Thoracic aorta (tissue), 2 donors: Measurements from ENCODE around the gene STAU1. TPM values are rescaled to one million over a fixed set of nuclear protein-coding genes. Genes with fewer than 3 reads are reported as not detected.
"Not testable (repeated sequence)": the region's sequence is repeated elsewhere in the genome, so short reads cannot be mapped to it uniquely, and the experiment has no call there.

Experiments
- ATAC-seq: fragments of 150-250 bp; one replicate; pipeline ENCODE4 v1.8.0; 2017; ENCODE audit warnings: low read depth; ENCODE audit not compliant: insufficient number of reproducible peaks, low FRiP score
- DNase-seq: peaks from one replicate; pipeline ENCODE4 v3.0.0-alpha.2; 2020; ENCODE audit warnings: low spot score
- H3K27ac ChIP-seq, 2 donors: fragments of 200-600 bp; sonication (generic); 1 replicate in 1 of 2; 2 replicates in 1 of 2; pipeline ENCODE4 v1.5.1; 2016; ENCODE audit warnings: mild to moderate bottlenecking in 2 of 2, moderate library complexity in 2 of 2
- H3K27me3 ChIP-seq: fragments of 200-600 bp; sonication (generic); replicated peaks from 2 replicates; pipeline ENCODE4 v1.6.0; 2016; ENCODE audit warnings: mild to moderate bottlenecking; ENCODE audit not compliant: insufficient read depth
- H3K36me3 ChIP-seq: fragments of 200-600 bp; sonication (generic); one replicate; pipeline ENCODE4 v1.5.1; 2016
- H3K4me1 ChIP-seq, 2 donors: fragments of 200-600 bp; sonication (generic); 1 replicate in 1 of 2; 2 replicates in 1 of 2; pipeline versions ENCODE4 v1.5.1 to v1.6.0; 2016; ENCODE audit warnings: low read depth in 2 of 2, mild to moderate bottlenecking in 1 of 2; ENCODE audit not compliant: control insufficient read depth in 1 of 2
- H3K4me3 ChIP-seq: fragments of 200-600 bp; sonication (generic); 2 replicates; pipeline ENCODE4 v1.5.1; 2016; ENCODE audit warnings: mild to moderate bottlenecking
- H3K9me3 ChIP-seq: fragments of 200-600 bp; sonication (generic); 2 replicates; pipeline ENCODE4 v1.5.1; 2016
- total RNA-seq, 2 donors: library from RNA; depleted of rRNA; stranded (reverse); fragments of >200 nt; gene quantifications; one replicate each; pipeline versions ENCODE4 v1.1.0 to v1.2.3, GENCODE V29; 2016
- TF ChIP-seq, protein P1 (sequence below): fragments of 200-600 bp; sonication (generic); IDR thresholded peaks from one replicate; pipeline ENCODE4 v1.5.1; 2019; ENCODE audit warnings: antibody characterized with exemption

STAU1 gene
- total RNA-seq, 2 donors from 2014 or later: 54.0 to 94.2 TPM

DNA sequence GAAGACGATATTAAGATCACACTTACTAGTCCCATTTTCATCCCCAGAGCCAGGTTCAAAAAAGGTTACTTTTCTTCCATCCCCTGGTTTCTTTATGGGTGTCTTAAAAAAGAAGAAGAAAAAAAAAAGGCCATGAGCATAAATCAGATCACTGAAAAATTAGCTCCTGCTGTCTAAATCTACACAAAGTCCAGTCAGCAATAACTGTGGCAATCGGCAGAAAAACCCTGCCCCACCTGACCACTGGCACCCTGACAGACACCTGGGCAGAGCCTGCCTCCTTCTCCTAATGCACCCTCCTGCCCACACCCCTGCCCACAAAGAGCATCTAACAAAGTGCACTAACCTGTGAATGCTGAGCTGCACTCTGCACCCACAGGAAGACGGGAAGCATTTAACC is 69.8 kb downstream of the STAU1 start:
- no peaks in the 10 kb centered on the region for H3K27me3 ChIP-seq
- H3K36me3 ChIP-seq: peaks cover 60% of the 10 kb centered on the region

DNA sequence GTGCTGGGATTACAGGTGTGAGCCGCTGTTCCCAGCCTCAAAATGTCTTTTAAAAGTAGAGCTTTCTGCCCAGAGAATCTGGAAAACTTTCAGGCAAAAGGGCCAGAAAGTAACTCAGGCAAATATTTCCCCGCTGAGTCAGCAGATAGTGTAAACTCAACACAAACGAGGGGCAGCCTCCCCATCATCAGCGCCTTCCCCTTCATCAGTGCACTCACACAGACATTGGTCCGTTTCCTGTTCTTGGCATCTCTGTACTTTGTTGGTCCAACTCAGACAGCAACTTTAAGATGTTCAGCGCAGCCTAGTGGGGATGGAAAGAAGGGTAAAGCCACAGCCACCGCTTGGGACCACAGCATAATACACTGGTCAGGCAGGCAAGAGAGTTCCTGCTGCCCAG is 72.6 kb downstream of the STAU1 start:
- Histone ChIP-seq H3K4me3 (no peak overlapping the region), H3K27me3 (no peaks in the 10 kb centered on the region), H3K4me1 (no peaks in the 10 kb centered on the region), H3K36me3 (peaks cover 51% of the 10 kb centered on the region), H3K27ac (no peak overlapping the region), H3K9me3 (no peaks in the 10 kb centered on the region)
- ATAC-seq: no peak
- no peak for DNase-seq
- TF ChIP-seq, protein P1, sequence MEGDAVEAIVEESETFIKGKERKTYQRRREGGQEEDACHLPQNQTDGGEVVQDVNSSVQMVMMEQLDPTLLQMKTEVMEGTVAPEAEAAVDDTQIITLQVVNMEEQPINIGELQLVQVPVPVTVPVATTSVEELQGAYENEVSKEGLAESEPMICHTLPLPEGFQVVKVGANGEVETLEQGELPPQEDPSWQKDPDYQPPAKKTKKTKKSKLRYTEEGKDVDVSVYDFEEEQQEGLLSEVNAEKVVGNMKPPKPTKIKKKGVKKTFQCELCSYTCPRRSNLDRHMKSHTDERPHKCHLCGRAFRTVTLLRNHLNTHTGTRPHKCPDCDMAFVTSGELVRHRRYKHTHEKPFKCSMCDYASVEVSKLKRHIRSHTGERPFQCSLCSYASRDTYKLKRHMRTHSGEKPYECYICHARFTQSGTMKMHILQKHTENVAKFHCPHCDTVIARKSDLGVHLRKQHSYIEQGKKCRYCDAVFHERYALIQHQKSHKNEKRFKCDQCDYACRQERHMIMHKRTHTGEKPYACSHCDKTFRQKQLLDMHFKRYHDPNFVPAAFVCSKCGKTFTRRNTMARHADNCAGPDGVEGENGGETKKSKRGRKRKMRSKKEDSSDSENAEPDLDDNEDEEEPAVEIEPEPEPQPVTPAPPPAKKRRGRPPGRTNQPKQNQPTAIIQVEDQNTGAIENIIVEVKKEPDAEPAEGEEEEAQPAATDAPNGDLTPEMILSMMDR: no peak

More for the DNA sequence above, 69.8 kb downstream of the STAU1 start:
- TF ChIP-seq, protein P1: no peak
- Histone ChIP-seq H3K4me3 (no peak overlapping the region), H3K4me1 (no peaks in the 10 kb centered on the region), H3K27ac (no peak overlapping the region), H3K9me3 (no peaks in the 10 kb centered on the region)
- no peak for ATAC-seq
- no peak for DNase-seq

DNA sequence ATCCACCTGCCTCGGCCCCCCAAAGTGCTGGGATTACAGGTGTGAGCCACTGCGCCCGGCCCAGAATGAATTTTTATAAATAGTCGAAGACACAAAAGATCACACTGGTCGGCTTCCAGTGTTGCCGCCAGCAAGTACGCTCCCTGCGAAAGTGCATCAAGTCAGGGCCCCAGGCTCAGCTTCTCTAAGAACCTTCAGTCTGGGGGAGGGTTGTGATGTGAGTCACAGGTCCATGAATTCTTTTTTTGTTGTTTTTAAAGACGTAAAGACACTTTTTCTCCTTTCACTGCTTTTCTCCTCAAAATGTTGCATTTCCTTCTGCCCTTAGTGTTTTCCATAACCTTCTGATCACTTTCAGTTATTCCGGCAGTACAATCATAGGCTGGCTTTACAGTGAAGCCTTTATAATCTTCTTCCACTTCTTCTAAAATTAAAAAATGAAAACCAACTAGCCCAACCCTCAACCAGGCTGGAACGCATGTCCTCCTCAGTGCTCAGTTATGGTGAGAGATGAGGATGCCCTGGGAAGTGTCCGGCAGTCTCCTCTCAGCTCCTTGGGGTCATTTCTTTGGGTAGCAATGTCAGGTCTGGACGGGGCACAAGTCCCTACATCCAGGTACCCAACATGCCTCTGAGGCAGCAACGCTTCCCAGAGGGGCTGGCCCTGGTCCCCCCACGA is 75.4 kb downstream of the STAU1 start:
- TF ChIP-seq, protein P1: no peak
- no peaks in the 10 kb centered on the region for H3K9me3 ChIP-seq
- DNase-seq (no peak), ATAC-seq (no peak)
- H3K27ac ChIP-seq: no peak overlapping the region
- H3K27me3 ChIP-seq: no peaks in the 10 kb centered on the region
- no peaks in the 10 kb centered on the region for H3K4me1 ChIP-seq
- no peak overlapping the region for H3K4me3 ChIP-seq
- H3K36me3 ChIP-seq: peaks cover 33% of the 10 kb centered on the region

DNA sequence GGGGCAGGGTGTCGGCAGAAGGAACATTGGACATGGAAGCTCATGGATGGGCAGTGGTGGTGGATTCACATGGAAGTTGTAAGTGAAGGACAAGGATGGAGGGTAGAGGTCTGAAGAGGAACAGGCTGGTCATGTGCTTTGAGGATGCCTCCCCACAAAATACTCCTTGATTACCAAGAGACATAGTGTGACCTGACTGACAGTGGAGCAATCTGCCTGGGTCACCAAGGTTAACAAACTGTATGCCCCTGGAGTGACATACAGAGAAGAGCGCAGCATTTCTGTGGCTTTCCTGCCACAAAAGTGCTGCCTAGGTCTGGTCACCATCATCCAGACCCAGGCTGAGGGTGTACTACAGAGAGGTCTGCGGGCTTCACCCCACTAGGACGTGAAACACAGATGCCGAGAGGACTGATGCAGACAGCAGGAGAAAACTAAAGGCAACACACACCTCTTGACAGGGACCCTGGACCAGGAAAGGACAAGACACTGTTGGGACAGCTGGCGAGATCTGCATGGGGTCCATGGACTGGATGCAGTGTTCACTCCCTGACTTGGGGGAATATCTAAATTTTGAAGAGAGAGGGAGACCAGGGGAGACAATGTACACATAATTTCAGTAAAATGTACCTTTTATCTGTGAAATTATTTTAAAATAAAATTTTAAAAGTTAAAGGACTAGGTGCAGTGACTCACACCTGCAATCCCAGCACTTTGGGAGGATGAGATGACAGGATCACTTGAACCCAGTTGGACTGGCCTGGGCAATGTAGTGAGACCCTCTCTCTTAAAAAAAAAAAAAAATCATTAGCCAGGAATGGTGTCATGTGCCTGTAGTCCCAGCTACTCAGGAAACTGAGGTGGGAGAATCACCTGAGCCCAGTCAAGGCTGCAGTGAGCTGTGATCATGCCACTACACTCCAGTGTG is 77.1 kb downstream of the STAU1 start:
- Histone ChIP-seq H3K36me3 (peaks cover 16% of the 10 kb centered on the region), H3K27ac (no peak overlapping the region), H3K9me3 (no peaks in the 10 kb centered on the region), H3K4me1 (no peaks in the 10 kb centered on the region), H3K4me3 (no peak overlapping the region), H3K27me3 (no peaks in the 10 kb centered on the region)
- ATAC-seq: no peak
- TF ChIP-seq, protein P1: no peak
- no peak for DNase-seq

DNA sequence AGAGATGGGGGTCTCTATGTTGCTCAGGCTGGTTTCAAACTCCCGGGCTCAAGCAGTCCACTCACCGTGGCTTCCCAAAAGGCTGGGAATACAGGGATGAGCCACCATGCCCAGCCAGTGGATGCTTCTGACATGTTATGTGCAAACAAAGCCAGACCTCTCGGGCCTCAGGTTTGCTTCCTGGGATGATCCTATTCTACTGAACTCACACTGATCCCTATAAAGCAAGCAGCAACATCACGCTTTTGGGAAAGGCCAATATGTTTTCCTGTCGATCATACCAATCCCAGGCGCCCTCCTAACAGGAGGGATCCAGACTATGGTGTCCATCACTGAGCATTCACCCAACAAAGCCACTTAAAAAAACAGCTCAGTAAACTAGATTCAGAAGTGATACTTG is 81.8 kb downstream of the STAU1 start:
- Histone ChIP-seq H3K4me3 (no peak overlapping the region), H3K36me3 (peaks cover 18% of the 10 kb centered on the region), H3K4me1 (no peaks in the 10 kb centered on the region), H3K9me3 (no peaks in the 10 kb centered on the region), H3K27ac (no peak overlapping the region), H3K27me3 (no peaks in the 10 kb centered on the region)
- ATAC-seq (no peak), DNase-seq (no peak)
- TF ChIP-seq, protein P1: no peak

DNA sequence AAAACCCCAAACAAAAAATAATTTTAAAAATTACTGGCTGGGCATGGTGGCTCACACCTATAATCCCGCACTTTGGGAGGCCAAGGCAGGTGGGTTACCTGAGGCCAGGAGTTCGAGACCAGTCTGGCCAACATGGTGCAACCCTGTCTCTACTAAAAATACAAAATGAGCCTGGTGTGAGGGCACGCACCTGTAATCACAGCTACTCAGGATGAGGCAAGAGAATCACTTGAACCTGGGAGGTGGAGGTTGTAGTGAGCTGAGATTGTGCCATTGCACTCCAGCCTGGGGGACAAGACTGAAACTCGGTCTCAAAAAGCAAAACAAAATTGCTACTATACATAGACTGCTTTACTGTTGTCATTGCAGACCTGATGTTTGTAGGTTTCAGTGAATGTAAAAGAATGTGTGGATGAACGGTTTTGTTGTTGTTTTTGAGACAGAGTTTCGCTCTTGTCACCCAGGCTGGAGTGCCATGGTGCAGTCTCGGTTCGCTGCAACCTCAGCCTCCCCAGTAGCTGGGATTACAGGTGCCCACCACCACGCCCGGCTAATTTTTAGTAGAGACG is 83.1 kb downstream of the STAU1 start:
- H3K4me1 ChIP-seq, ATAC-seq, DNase-seq, H3K4me3 ChIP-seq, H3K27ac ChIP-seq, H3K27me3 ChIP-seq, H3K9me3 ChIP-seq: not testable (repeated sequence)
- peaks cover 21% of the 10 kb centered on the region for H3K36me3 ChIP-seq
